NCI-H345 treated with DMSO at 0.1 percent for 48 hours (cell line): ENCODE results near the gene PATE1.
"Not testable (repeated sequence)": the region's sequence is repeated elsewhere in the genome, so short reads cannot be mapped to it uniquely, and the experiment has no call there.

Source experiments
- DNase-seq: peaks from one replicate; lab custom pipeline; 2025; ENCODE audit not compliant: unreplicated experiment; lab: John Stamatoyannopoulos, UW

PATE1 gene, protein sequence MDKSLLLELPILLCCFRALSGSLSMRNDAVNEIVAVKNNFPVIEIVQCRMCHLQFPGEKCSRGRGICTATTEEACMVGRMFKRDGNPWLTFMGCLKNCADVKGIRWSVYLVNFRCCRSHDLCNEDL

DNA sequence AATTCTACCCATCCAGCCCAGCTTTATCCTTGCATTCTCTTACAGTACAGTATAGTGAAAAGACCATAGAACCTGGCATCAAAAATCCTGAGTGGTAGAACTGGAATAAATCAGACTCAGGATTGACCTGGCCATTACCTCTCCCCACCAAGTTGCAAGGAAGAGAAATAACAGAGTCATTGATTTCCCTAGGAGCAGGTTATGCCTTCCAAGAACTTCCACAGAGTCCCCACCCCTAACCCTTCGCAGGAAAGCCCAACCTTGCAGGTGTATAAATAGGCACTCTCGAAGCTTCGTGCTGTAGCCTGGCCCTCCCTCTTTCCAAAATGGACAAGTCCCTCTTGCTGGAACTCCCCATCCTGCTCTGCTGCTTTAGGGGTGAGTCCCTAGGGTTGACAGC, at the start of gene PATE1:
TSS of gene PATE1 (plus strand) at position 301 of the 400 bp plus-strand sequence. CDS start at position 327, 26 bp downstream.
- no peak for DNase-seq

DNA sequence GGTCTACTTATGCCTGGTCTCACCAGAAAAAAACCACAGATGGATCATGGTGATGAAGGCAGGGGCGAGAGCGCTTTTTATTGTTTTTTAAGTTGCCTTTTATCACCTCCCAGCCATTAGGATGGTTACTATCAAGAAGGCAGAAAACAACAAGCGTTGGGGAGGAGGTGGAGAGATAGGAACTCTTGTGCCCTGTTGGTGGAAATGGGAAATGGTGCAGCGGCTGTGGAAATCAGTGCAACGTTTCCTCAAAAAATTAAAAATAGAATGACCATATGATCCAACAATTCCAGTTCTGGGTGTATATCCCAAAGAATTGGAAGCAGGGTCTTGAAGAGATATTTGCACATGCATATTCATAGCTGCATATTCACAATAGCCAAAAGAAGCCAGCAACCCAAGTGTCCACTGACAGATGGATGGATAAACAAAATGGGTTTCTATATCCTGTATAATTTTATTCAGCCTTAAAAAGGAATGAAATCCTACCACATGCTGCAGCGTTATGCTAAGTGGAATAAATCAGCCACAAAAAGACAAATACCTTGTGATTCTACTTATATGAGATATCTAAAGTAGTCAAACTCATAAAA, 45.0 kb upstream of the PATE1 start:
- DNase-seq, result no peak

DNA sequence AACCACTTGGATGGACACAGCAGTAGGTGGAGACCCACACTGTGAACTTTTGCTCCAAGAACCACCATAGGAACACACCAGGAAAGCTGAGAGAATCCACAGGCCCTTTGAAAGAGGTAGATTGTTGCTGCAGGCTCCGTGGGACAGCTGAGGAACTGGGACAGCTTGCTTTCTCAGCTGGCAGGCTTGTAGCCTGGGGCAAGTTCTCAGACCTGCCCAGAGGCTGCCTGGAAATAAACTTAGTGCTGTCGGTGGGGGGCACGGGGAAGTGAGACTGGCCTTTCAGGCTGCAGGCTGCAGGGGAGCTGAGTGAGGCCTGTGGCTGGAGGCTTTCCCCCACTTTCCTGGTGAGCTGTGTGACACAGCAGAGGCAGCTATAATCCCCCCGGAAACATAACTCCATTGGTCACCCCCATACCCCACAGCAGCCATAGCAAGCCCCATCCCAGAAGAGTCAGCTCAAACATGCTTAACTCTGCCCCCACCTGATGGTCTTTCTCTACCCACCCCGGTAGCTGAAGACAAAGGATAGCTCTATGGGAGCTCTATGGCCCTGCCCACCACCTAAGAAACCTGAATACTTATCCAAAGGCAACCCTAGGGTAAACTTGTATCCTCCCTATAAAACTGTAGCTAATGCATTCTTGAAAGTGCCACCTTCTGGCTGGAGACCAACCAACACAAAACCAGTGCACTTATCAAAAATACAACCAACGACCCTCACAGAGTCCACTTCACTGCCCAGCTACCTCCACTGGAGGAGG, 44.0 kb upstream of the PATE1 start:
- no peak for DNase-seq

DNA sequence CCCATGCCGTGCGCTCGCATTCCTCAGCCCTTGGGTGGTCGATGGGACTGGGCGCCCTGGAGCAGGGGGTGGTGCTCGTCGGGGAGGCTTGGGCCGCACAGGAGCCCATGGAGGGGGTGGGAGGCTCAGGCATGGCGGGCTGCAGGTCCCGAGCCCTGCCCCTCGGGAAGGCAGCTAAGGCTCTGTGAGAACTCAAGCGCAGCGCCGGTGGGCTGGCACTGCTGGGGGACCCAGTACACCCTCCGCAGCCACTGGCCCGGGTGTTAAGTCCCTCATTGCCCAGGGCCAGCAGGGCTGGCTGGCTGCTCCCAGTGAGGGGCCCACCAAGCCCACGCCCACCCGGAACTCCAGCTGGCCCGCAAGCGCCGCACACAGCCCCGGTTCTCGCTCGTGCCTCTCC, 41.4 kb upstream of the PATE1 start:
- DNase-seq, result not testable (repeated sequence)

DNA sequence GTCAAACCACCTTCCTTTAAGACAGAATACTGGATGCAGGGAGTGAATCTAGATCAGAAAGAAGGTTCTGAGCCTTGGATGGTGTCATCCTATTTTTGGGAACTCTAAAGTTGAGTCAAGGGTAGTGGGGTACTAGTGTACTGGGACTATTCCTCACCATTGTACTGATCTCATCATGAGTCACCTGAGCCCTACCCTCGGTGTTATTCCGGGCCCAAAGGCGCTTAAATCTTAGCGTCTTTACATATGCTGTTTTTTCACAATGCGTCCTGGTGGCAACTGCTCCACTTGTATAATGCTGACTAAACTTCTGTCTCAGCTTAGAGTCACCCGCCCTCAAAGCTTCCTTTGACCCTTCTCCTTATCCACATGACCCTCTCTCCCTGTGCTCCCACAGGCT, 25.3 kb upstream of the PATE1 start:
- DNase-seq, result no peak

DNA sequence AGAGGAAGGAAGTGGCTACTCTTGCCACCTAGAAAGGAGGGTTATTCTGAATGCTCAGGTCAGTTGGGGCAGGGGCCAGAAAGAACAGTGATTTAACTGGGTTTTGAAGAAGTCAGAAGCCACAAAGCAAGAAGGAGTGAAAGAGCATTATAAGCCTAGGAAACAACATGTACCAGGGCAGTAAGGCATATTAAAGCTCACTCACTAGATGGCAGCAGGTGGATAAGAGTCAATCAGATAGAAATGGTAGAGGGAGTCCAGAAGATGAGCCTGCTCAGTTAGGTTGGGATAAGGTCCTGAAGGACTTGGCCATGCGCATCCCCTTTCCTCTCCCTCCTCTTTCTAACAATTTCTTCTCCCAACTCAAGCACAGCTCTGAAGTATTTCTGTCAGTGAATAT, 22.0 kb upstream of the PATE1 start:
- peak; percentile 0 for DNase-seq

DNA sequence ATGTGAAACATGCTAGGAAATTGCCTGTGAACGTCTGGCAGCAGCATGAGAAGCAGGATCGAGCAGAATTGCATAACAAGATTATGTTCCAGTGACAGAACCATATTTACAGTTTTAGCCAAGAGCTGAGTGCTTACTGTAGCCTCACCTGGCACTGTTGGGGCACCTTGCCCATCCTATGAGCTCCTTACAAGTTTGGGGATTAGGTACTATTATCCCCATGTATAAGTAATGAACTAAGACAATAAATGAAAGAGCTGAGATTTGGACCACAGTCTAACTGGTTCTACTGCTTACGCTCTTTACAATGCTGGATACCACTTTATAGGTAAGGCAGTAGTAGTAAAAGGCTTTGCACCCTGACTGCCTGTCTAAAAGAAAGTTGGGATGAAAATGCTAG, 17.1 kb upstream of the PATE1 start:
- DNase-seq, result no peak

DNA sequence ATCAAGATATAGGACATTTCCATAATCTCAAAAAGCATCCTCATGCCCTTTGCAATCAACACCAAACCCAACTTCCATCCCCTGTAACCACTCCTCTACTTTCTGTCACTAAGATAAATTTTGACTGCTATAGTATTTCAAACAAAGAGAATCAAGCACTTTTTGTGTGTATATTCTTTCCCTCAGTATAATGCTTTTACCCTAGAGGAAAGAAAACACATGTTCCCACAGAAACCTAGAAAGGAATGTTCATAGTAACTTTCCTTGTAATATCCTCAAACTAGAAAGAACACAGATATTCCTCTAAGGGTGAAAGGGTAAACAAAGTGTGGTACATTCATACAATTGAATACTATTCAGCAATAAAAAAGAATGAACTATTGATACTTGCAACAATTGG, 5.5 kb upstream of the PATE1 start:
- DNase-seq, result no peak

DNA sequence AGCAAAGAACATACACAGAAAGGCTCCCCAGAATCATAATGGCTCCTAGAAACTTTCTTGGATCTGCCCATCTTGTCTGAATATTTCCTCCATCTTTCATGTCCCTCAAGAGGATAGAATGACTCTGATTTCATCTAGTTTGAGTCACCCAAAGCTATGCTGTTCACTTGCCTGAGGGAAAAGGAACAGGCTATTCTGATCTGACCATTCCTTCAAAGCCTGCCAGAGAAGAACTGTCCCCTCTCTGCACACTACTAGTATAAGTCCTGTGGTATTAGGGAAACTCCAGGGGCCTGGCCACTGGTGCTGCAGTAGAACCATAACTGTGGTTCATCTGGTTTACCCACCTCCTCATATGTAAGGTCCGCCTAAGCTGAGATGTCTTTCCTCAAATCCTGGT, 2.4 kb upstream of the PATE1 start:
- no peak for DNase-seq

DNA sequence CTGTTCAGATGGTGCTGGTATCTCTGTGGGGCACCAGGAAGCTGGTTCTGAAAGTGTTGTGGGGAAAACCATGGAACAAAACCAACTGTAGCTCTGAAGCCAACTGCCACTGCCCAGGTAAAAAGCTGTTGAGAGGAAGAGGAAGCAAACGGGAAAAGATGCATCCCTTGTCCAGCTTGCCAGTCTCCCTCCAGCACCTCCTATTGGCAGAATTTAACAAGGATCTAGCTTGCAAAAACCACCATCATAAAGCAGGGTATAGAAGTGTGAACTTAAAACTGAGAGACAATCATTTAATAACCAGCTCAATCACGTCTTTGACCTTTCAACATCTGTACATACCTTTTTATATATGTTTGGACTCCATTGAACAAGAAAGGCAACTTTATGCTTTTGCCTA, 4.5 kb downstream of the PATE1 start:
- no peak for DNase-seq

DNA sequence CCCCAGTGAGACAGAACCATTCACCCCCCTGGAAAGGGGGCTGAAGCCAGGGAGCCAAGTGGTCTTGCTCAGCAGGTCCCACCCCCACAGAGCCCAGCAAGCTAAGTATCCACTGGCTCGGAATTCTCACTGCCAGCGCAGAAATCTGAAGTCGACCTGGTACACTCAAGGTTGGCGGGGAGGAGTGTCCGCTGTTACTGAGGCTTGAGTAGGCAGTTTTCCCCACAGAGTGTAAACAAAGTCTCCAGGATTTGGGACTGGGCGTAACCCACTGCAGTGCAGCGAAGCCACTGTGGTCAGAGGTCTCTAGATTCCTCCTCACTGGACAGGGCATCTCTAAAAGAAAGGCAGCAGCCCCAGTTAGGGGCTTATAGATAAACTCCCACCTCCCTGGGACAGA, 10.0 kb downstream of the PATE1 start:
- DNase-seq, result no peak

DNA sequence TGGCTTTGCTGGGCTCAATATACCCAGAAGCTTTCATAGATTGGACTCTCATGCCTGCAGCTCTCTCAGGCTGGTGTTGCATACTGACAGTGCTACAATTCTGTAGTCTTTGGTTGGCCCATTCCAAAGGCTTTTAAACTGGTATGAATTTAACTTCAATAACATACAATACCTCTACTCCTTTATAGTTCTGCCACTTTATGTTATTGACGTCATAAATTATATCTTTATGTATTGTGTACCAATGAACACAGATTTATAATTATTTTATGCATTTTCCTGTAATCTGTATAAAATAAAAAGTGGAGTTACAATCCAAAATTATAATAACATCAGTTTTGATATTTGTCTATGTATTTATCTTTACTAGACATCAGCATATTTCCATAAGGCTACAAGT, 16.4 kb downstream of the PATE1 start:
- DNase-seq, result no peak

DNA sequence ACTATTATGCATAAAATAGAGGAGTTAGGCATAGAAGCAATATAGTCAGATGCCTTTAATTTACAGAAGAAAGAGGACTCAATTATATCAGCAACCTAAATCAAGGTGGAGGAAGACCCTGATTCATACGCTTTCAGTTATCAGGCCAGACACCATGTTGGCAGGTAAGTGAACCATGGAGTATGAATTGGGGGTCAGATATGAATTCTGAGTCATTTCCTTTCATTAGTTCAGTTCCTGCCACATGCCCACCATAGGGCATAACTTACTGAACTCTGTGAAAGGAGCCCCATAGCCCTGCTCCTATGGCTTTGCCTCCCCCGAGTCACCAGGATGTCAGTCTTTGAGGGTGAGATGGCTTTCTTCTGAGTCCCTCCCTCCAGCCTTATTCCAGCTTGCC, 17.4 kb downstream of the PATE1 start:
- DNase-seq, result no peak

DNA sequence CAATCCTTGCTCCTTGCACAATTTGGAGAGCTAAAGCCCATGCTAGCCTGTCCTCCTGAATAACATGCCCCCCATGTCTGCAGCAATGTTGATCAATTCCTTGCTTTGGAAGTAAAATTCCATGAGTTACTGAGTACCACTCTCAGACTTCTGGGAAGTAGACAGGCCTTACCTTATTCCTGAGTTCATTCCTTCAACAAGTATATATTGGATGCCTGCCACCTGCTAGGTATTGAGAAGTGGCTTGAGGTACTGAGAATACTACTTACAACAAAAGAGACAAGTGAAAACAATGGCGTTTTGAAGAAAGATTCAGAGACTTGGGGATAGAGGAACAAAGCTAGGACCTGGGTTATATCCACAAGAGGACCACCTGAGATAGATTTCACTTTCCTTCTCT, 20.2 kb downstream of the PATE1 start:
- DNase-seq, result no peak

DNA sequence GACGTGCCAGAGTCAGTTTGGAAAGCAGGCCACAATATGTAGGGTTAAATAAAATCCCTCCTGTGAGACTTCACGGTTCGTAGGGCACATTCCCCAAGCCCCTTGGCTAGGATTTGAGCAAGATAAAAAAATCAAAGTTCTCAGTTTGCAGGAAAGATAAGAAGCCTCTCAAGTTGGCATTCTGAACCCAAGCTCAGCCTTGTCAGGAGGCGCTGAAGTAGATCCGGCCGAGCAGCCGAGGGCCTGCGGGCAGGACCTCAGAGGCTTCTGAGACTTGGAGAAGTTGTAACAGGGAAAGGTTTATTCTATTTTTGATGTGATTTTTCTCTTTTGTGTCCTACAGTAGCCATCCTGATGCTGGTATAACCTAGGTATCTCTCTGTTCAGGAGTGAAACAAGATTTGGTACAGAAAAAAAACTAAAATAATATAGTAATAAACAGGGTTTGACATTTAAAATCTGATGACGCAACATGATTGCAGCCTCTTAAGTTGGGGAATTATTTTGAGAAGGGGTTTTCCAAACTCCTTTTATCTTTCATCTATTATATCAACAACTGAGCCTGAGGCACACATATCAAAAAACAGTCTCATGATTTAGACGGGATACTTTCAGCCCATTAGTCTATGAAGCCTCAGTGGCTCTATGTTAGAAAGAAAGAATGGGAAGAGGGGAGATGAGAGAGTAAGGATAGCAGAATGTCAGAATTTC, 22.4 kb downstream of the PATE1 start:
- no peak for DNase-seq

DNA sequence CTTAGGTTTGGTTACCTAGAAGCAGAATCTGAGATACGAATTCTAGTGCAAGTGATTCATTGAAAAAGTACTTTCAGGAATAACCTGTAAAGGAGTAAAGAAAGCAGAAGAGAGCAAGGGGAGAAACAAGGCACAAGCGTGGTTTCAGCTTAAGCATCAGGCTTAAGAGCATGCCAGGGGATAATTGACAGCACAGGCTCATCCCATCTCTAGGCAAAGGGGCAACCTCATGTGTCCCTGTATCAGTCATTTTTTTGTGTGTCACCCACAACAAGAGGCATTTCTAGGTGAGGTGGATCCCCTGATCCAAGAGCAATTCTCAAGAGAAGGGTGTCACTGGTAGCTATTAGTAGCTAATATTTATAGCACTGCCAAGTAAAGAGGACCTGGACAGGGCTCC, 24.5 kb downstream of the PATE1 start:
- no peak for DNase-seq

DNA sequence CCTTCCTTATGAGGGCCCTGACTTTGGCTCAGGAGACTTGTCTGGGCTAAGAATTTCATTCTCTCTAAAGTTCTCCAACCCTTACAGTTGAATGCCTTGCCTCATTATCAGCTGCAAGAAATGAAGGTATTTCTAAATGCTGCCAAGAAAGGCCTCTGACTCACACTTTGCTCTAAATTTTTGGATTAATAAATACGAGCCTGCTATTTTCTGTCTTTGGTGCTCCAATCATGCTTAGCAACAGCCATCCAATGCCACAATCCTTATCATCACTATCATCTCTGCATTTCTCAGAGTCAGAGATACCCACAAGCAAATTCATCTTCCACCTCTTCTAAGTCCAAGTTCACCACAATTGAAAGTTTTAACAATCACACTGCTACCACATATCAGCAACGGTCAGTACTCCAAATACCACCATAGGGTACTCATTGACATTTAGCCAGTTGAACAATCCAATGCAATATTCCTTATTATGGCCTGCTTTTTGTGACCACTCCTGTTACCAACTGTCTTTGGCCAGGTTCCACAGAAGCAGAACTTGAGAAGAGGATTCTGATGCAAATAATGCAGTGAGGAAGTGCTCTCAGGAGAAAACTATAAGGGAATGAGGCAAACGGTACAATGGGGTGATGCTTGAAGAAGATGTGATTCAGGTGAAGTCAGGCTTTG, 26.9 kb downstream of the PATE1 start:
- no peak for DNase-seq

DNA sequence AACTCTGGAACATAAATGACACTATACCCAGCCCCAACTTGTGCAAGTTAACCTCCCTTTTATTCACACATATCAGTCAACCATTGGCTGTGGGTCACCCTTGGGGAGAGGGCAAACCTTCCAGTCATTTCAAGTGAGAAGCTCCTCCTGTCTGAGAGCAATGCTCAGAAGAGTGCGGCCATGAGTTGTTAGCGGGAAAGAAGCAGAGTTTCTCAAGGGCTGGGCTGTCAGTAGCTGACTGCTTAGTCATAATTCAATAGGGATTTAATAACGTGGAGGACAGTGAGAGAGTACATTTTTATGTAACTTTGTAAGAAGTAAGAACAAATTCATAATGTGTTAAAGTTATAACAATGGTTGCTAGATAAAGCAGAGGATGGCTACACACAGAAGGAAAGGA, 27.4 kb downstream of the PATE1 start:
- no peak for DNase-seq

DNA sequence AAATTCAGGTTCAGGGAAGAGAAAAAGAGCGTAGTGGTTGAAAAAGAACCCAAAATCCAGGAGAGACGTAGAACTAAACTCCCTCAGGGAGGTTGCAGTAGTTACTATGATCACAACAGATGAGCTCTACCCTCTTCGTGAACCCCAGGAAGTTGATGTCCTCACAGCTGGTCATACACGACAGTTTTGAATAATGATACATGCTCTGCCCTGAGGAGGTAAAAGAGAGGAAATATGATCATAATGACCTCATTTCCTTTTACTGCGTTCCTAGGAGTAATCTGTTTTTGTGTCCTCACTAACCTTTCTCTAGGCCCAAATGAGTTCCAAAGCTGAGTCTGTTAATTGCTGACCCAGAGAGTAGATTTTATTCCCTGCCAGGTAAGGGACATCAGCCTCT, 31.2 kb downstream of the PATE1 start:
- no peak for DNase-seq

DNA sequence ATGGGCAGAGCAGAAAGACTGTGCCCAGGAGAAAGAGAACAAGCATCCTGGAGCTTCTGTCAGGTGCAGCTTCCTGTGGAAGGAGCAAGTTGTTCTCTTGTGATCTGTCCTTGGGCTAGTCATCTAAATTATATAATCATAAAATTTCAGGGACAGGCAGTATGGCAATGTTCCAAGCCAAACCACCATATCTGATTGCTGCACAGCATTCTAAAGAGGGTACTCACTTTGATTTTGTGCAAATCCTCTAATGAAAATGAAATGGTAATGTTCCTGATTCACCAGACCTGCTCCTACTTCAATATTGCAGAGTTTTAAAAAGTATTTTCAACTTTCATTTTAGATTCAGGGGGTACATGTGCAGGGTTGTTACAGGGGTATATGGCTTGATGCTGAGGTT, 32.6 kb downstream of the PATE1 start, which contains the start of gene PATE2:
TSS of gene PATE2 (minus strand) at position 101 of the 400 bp plus-strand sequence. CDS start at position 46, 55 bp downstream.
- DNase-seq, result no peak

DNA sequence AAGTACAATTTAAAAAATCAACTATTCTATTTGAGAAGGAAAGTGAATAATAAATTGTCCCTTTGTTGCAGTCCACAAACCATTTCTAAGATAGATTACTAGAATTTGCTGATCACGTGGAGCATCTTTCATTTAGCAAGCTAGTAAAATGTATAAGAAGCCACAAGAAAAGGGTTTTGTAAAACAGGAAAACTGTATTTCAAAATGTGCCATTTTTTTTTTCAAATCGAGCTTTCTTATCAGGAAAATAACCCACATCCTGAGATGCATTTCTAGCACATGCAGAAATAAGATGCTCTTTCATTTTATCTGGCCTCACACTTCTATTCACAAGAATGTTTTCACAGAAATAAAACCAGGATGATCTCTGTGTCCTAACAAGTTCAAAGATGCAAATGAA, 38.6 kb downstream of the PATE1 start:
- DNase-seq, result no peak
